Activated naive CD8-positive, alpha-beta T cell treated with anti-CD3 and anti-CD28 coated beads, Interleukin-2, amount 50 U/mL, for 24 hours (primary cell): ENCODE data around the gene PPM1B.
"Not testable (repeated sequence)": the region's sequence is repeated elsewhere in the genome, so short reads cannot be mapped to it uniquely, and the experiment has no call there.

Experiments
- ATAC-seq: fragments of 150-1000 bp; cut with Tn5 transposase; one replicate; pipeline ENCODE4 v1.10.0; 2021
- DNase-seq: peaks from one replicate; pipeline ENCODE4 v3.0.0; 2021
- H3K27ac Mint-ChIP-seq: one replicate; pipeline ENCODE4 v1.8.0; 2021; ENCODE audit warnings: mild to moderate bottlenecking, mixed read lengths
- H3K27me3 Mint-ChIP-seq: one replicate; pipeline ENCODE4 v1.8.0; 2021; ENCODE audit warnings: mixed read lengths
- H3K36me3 Mint-ChIP-seq: one replicate; pipeline ENCODE4 v1.8.0; 2021; ENCODE audit warnings: low read depth, mixed read lengths
- H3K4me1 Mint-ChIP-seq: one replicate; pipeline ENCODE4 v1.8.0; 2021; ENCODE audit warnings: mixed read lengths
- H3K4me3 Mint-ChIP-seq: one replicate; pipeline ENCODE4 v1.8.0; 2021; ENCODE audit warnings: mild to moderate bottlenecking, moderate library complexity, mixed read lengths
- H3K9me3 Mint-ChIP-seq: one replicate; pipeline ENCODE4 v1.8.0; 2021; ENCODE audit warnings: mixed read lengths

PPM1B gene

DNA sequence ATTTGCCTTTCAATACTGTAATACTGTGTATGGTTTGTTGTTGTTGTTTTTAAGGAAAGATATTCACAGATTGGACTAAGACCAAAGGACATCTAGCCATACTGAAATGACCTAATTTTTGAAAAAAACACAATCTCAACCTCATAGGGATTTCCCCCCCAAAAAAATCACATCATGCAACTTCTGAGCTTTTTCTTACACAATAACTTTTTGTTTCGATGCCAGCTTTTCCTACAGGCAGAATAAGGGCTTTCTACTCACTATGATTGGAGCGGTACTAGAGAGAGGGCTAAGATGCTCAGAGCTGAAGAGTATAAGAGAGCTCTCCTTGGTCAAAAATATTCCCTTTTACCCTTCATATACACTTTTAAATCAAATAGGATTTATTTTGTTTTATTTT is 74.2 kb downstream of the PPM1B start:
- no peak overlapping the region for H3K27ac Mint-ChIP-seq
- no peak for ATAC-seq

GRCh38 chr2:44244135-44244871 is 75.6 kb downstream of the PPM1B start:
- peaks cover 14% of the 10 kb centered on the region for H3K4me1 Mint-ChIP-seq
- no peaks in the 10 kb centered on the region for H3K27me3 Mint-ChIP-seq
- ATAC-seq (peak; percentile 79), DNase-seq (peak; percentile 46)
- no peaks in the 10 kb centered on the region for H3K36me3 Mint-ChIP-seq
- peak overlapping the region; percentile 68 for H3K4me3 Mint-ChIP-seq
- no peak overlapping the region for H3K27ac Mint-ChIP-seq
- H3K9me3 Mint-ChIP-seq: no peaks in the 10 kb centered on the region

More for the DNA sequence above, 74.2 kb downstream of the PPM1B start:
- H3K4me1 Mint-ChIP-seq: peaks cover 18% of the 10 kb centered on the region
- no peaks in the 10 kb centered on the region for H3K36me3 Mint-ChIP-seq
- no peaks in the 10 kb centered on the region for H3K9me3 Mint-ChIP-seq
- H3K4me3 Mint-ChIP-seq: no peak overlapping the region
- DNase-seq: no peak
- H3K27me3 Mint-ChIP-seq: no peaks in the 10 kb centered on the region

DNA sequence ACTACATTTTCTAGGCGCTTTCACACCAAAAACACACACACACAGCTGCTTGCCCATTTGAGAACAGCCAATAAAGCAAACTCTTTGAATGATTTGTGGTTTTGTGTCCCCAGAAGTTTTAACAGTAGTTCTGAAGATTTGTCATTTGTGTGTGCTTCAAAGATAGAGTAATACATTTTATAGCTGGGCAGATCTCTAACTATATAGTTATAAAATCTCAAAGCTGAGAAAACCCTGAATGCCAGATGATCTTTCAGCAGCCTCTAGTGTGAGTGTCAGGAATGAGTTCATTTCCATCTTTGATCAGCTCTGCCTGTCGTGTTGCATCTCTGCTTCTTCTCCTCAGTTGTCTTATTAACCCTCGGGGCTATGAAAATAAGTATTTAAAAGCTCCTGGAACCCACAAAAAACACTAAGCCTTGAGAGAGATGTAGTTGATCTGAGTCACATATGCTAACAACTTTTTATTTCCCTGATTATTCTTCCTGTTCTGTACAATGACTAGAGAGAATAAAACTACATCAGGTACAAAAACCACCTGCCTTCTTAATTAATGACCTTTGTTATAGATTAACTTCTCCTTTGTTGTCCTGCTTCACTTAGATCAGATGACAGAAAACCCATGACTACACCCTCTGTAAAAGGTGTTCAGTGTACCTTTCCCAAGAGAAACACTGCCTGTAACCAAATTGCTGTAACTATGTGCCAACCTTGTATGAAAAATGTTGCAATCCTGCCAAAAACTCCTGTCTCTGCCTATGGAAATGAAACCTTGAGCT is 76.6 kb downstream of the PPM1B start:
- Mint-ChIP-seq H3K36me3 (no peaks in the 10 kb centered on the region), H3K4me3 (no peak overlapping the region), H3K4me1 (peaks cover 8% of the 10 kb centered on the region), H3K27me3 (no peaks in the 10 kb centered on the region), H3K9me3 (no peaks in the 10 kb centered on the region), H3K27ac (no peak overlapping the region)
- DNase-seq: no peak
- ATAC-seq: no peak

- Mint-ChIP-seq H3K27me3 (no peaks in the 10 kb centered on the region), H3K4me1 (peaks cover 8% of the 10 kb centered on the region), H3K4me3 (no peak overlapping the region), H3K27ac (no peak overlapping the region), H3K36me3 (no peaks in the 10 kb centered on the region), H3K9me3 (no peaks in the 10 kb centered on the region)
- ATAC-seq: no peak
- no peak for DNase-seq
Observed at GRCh38 chr2:44246436-44246835, 77.8 kb downstream of the PPM1B start.

- no peak overlapping the region for H3K27ac Mint-ChIP-seq
- peaks cover 8% of the 10 kb centered on the region for H3K4me1 Mint-ChIP-seq
- H3K4me3 Mint-ChIP-seq: no peak overlapping the region
- ATAC-seq: no peak
- no peaks in the 10 kb centered on the region for H3K27me3 Mint-ChIP-seq
- no peak for DNase-seq
- no peaks in the 10 kb centered on the region for H3K36me3 Mint-ChIP-seq
- H3K9me3 Mint-ChIP-seq: no peaks in the 10 kb centered on the region
Observed at GRCh38 chr2:44246840-44247369, 78.2 kb downstream of the PPM1B start.

DNA sequence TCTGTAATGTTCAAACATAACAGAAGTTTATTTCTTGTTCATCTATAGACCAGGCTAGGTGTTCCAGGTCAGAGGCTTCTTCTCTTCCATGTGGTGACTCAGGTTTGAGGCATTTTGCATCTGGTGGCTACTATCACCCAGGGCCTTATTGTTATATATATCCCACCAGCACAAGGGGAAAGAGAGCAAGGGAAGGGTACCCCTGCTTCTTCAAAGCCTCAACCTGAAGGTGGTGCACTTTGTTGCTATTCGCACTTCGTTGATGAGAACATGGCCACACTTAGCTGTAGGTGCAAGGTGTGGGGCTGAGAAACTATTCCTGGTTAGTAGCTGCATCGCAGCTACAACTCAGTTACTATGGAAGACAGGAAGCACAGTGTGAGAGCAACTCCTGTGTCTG is 79.2 kb downstream of the PPM1B start:
- H3K9me3 Mint-ChIP-seq: no peaks in the 10 kb centered on the region
- peaks cover 8% of the 10 kb centered on the region for H3K4me1 Mint-ChIP-seq
- no peaks in the 10 kb centered on the region for H3K36me3 Mint-ChIP-seq
- ATAC-seq (no peak), DNase-seq (no peak)
- H3K27me3 Mint-ChIP-seq: no peaks in the 10 kb centered on the region
- H3K27ac Mint-ChIP-seq: no peak overlapping the region
- no peak overlapping the region for H3K4me3 Mint-ChIP-seq

DNA sequence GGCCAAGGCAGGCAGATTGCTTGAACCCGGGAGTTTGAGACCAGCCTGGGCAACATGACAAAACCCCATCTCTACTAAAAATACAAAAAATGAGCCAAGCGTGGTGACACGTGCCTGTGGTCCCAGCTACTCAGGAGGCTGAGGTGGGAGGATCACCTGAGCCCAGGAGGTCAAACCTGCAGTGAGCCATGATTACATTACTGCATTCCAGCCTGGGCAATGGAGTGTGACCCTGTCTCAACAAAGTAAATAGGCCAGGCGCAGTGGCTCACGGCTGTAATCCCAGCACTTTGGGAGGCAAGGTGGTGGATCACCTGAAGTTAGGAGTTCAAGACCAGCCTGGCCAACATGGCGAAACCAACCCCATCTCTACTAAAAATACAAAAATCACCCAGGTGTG is 80.6 kb downstream of the PPM1B start:
- not testable (repeated sequence) for H3K4me3 Mint-ChIP-seq, DNase-seq, H3K36me3 Mint-ChIP-seq, H3K27me3 Mint-ChIP-seq, H3K9me3 Mint-ChIP-seq, ATAC-seq, H3K27ac Mint-ChIP-seq, H3K4me1 Mint-ChIP-seq

- Mint-ChIP-seq H3K36me3 (no peaks in the 10 kb centered on the region), H3K9me3 (no peaks in the 10 kb centered on the region), H3K4me1 (peaks cover 2% of the 10 kb centered on the region), H3K27me3 (no peaks in the 10 kb centered on the region), H3K4me3 (no peak overlapping the region), H3K27ac (no peak overlapping the region)
- ATAC-seq: no peak
- DNase-seq: no peak
Observed at GRCh38 chr2:44250376-44250775, 81.7 kb downstream of the PPM1B start.

GRCh38 chr2:44254023-44254422 is 85.3 kb downstream of the PPM1B start:
- Mint-ChIP-seq H3K36me3 (no peaks in the 10 kb centered on the region), H3K9me3 (no peaks in the 10 kb centered on the region), H3K27ac (no peak overlapping the region), H3K27me3 (no peaks in the 10 kb centered on the region), H3K4me3 (no peak overlapping the region), H3K4me1 (no peaks in the 10 kb centered on the region)
- DNase-seq (no peak), ATAC-seq (no peak)

GRCh38 chr2:44255704-44256103 is 87.0 kb downstream of the PPM1B start:
- H3K9me3 Mint-ChIP-seq, H3K4me1 Mint-ChIP-seq, DNase-seq, H3K4me3 Mint-ChIP-seq, ATAC-seq, H3K27me3 Mint-ChIP-seq, H3K27ac Mint-ChIP-seq, H3K36me3 Mint-ChIP-seq: not testable (repeated sequence)

DNA sequence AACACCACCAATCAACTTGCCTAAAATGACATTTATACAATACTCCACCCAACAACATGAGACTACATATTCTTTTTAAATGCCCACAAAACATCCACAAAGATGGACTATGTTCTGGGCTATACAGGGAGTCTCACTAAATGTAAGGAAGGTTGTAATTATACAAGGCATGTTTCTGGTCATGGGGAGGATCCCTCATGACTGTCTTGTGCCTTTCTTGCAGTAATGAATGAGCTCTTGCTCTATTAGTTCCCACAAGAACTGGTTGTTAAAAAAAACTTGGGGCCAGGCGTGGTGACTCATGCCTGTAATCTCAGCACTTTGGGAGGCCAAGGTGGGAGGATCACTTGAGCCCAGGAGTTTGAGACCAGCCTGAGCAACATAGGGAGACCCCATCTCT is 89.1 kb downstream of the PPM1B start:
- H3K36me3 Mint-ChIP-seq, H3K27me3 Mint-ChIP-seq, H3K9me3 Mint-ChIP-seq, H3K4me3 Mint-ChIP-seq, DNase-seq, H3K4me1 Mint-ChIP-seq, ATAC-seq, H3K27ac Mint-ChIP-seq: not testable (repeated sequence)

- no peak overlapping the region for H3K27ac Mint-ChIP-seq
- H3K9me3 Mint-ChIP-seq: no peaks in the 10 kb centered on the region
- H3K27me3 Mint-ChIP-seq: no peaks in the 10 kb centered on the region
- ATAC-seq (no peak), DNase-seq (no peak)
- H3K4me1 Mint-ChIP-seq: no peaks in the 10 kb centered on the region
- H3K4me3 Mint-ChIP-seq: no peak overlapping the region
- H3K36me3 Mint-ChIP-seq: no peaks in the 10 kb centered on the region
Observed at GRCh38 chr2:44267269-44267795, 98.7 kb downstream of the PPM1B start.

DNA sequence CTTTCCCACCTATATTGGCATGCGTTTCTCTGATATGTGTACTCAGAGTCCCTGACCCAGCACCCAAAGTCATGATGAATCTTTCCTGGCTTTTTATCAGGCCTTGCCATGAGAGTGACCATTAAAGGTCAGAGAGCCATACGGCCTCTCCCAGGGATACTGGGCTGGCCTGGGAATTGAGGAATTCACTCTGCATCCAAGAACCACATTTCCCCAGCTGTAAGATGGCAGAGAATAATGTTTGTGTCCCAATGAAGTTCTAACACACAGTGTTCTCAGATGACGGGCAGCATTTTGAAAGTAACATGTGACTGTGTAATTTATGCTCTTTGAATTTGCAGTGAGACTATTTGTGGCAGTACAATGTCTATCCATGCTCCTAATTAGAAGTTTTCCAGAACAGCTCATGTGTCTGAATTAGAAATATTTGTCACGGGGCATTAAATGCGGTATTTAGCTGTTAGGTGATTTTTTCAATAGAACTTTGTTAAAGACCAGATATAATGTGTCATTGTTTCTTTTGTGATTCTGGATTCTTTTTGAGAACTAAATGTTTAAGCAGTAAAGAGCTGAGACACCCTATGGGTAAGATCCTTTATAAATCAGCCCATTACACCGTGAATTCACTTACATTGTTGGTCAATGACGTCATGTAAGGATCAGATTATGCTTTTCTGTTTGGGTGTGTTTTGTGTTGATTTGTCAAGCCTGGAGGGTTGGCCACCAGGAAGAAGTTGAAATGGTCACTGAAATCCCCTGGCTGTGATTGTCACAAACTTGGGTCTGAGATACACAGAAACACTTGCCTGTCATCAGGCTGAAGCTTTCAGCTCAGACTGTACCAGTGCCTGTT is 99.3 kb downstream of the PPM1B start:
- Mint-ChIP-seq H3K27me3 (no peaks in the 10 kb centered on the region), H3K36me3 (no peaks in the 10 kb centered on the region), H3K27ac (no peak overlapping the region), H3K4me1 (no peaks in the 10 kb centered on the region), H3K4me3 (no peak overlapping the region), H3K9me3 (no peaks in the 10 kb centered on the region)
- DNase-seq (no peak), ATAC-seq (no peak)

- Mint-ChIP-seq H3K4me1 (no peaks in the 10 kb centered on the region), H3K27ac (no peak overlapping the region), H3K36me3 (no peaks in the 10 kb centered on the region), H3K27me3 (no peaks in the 10 kb centered on the region), H3K9me3 (no peaks in the 10 kb centered on the region), H3K4me3 (no peak overlapping the region)
- DNase-seq: no peak
- no peak for ATAC-seq
Observed at GRCh38 chr2:44269831-44270230, 101.2 kb downstream of the PPM1B start.
